DOHH2 (cell line): Measurements from ENCODE around the gene ARHGEF12.

Experiments used
- H3F3A ChIP-seq: fragments of 200-600 bp; sonication (generic), shearing (Covaris generic); 2 replicates; pipeline ENCODE4 v1.6.0; 2016; ENCODE audit warnings: antibody characterized with exemption, mild to moderate bottlenecking; ENCODE audit not compliant: control insufficient read depth, insufficient read depth
- H3K27ac ChIP-seq: fragments of 200-600 bp; sonication (generic); 2 replicates; pipeline ENCODE4 v1.5.1; 2014; ENCODE audit warnings: low read depth, mild to moderate bottlenecking, low read length, moderate library complexity
- H3K27me3 ChIP-seq: fragments of 200-600 bp; sonication (generic); 2 replicates; pipeline ENCODE4 v1.6.1; 2014; ENCODE audit warnings: mild to moderate bottlenecking, low read length, mixed read lengths; ENCODE audit not compliant: control insufficient read depth
- H3K36me3 ChIP-seq: fragments of 200-600 bp; sonication (generic); 2 replicates; pipeline ENCODE4 v1.6.1; 2014; ENCODE audit warnings: mild to moderate bottlenecking, low read length, moderate library complexity, mixed read lengths; ENCODE audit not compliant: control insufficient read depth
- H3K4me1 ChIP-seq: fragments of 200-600 bp; sonication (generic); 2 replicates; pipeline ENCODE4 v1.6.1; 2014; ENCODE audit warnings: mild to moderate bottlenecking, low read length, mixed read lengths; ENCODE audit not compliant: control insufficient read depth
- H3K4me2 ChIP-seq: fragments of 200-600 bp; sonication (generic); 2 replicates; pipeline ENCODE4 v1.6.0; 2014; ENCODE audit warnings: mild to moderate bottlenecking, low read length, moderate library complexity
- H3K4me3 ChIP-seq: fragments of 200-600 bp; sonication (generic); 2 replicates; pipeline ENCODE4 v1.5.1; 2014; ENCODE audit warnings: mild to moderate bottlenecking, low read length, mixed read lengths
- H3K79me2 ChIP-seq: fragments of 200-600 bp; sonication (generic); 2 replicates; pipeline ENCODE4 v1.6.1; 2014; ENCODE audit warnings: mild to moderate bottlenecking, low read length, mixed read lengths; ENCODE audit not compliant: control insufficient read depth
- H3K9me2 ChIP-seq: fragments of 200-600 bp; sonication (generic); replicated peaks from 2 replicates; pipeline ENCODE4 v1.6.1; 2014; ENCODE audit warnings: mild to moderate bottlenecking, low read length, mixed read lengths; ENCODE audit not compliant: control insufficient read depth
- H3K9me3 ChIP-seq: fragments of 200-600 bp; sonication (generic); 2 replicates; pipeline ENCODE4 v1.6.1; 2014; ENCODE audit warnings: antibody characterized with exemption, low read length, mixed read lengths; ENCODE audit not compliant: control insufficient read depth, insufficient read depth
- H4K20me1 ChIP-seq: fragments of 200-600 bp; sonication (generic); 2 replicates; pipeline ENCODE4 v1.6.0; 2014; ENCODE audit warnings: low read depth, mild to moderate bottlenecking, antibody characterized with exemption, low read length, moderate library complexity; ENCODE audit not compliant: control insufficient read depth, insufficient read depth
- CTCF ChIP-seq: fragments of 200-600 bp; sonication (generic); IDR thresholded peaks from one replicate; pipeline ENCODE4 v1.5.1; 2014; ENCODE audit warnings: antibody characterized with exemption, mild to moderate bottlenecking, low read depth, low read length; ENCODE audit not compliant: poor library complexity, severe bottlenecking
- EZH2phosphoT487 ChIP-seq: fragments of 200-600 bp; sonication (generic); IDR thresholded peaks from 2 replicates; pipeline ENCODE4 v1.6.1; 2017; ENCODE audit warnings: borderline replicate concordance, mild to moderate bottlenecking, antibody characterized with exemption, low read length, moderate library complexity, mixed read lengths

The ARHGEF12 gene

DNA sequence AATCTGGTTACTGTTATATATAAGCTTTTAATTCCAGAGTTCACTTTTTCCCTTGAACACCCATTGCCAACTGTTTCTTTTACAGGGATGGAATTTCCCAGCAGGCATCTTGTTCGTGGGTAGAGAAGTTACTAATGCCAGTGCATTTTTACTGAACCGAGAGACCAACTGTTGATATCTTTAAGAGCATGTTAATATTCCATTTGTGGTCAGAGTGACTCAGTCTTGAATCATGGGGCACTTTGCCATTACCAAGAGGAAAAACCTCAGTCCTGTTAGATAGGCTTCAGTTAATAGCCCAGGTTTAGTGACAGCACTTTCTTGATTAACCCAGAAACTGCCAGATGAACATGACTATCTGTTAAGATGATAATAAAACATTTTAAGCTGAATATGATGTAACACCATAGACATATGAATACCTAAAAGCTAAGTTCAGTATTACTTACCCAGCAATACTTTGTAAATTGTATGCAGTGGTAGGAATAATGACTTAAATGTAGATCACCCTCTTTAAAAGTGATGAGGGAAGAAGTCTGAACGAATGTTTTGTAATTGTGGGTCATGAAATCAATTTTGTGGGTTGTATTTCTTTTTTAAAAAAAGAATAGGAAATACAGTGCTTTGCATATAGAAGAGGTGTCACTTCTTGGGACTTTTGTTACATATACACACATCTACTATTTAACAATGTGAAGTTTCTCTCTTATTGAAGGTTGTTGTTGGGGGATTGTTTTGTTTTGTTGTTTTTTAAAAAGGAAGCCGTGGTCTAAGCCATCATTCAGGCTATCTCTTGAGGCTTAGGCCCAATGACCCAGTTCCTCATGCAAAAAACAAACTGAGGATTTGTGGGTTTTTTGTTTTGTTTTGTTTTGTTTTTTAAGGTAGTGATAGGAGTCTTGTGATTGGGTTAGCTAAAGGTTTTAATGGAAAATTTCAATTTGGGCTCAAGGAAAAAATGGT lies 96.1 kb downstream of the ARHGEF12 start:
- no peaks in the 10 kb centered on the region for H4K20me1 ChIP-seq
- no peaks in the 10 kb centered on the region for H3K9me3 ChIP-seq
- H3K27ac ChIP-seq = no peak overlapping the region
- H3K36me3 ChIP-seq = no peaks in the 10 kb centered on the region
- TF ChIP-seq EZH2phosphoT487 (no peak), CTCF (no peak)
- no peaks in the 10 kb centered on the region for H3F3A ChIP-seq
- no peak overlapping the region for H3K4me2 ChIP-seq
- H3K9me2 ChIP-seq = no peaks in the 10 kb centered on the region
- no peak overlapping the region for H3K4me3 ChIP-seq
- no peaks in the 10 kb centered on the region for H3K27me3 ChIP-seq
- no peaks in the 10 kb centered on the region for H3K4me1 ChIP-seq
- H3K79me2 ChIP-seq = no peaks in the 10 kb centered on the region

DNA sequence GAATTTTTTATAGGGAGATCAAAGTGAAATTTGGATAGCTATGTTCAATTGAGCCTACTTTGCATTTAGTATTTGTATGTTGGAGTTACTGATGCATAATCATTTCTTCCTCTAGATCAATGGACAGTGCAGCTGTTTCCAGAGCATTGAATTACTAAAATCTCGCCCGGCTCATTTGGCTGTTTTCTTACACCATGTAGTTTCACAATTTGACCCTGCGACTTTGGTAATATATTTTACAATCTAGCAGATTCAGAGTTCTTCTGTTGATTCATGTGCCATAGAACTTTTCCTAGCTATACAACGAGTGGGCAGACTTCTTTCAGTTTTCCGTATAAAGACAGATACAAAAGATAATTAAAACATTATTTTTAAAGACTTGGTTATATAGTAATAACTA lies 105.4 kb downstream of the ARHGEF12 start:
- Histone ChIP-seq H3K4me1 (no peaks in the 10 kb centered on the region), H3K4me3 (no peak overlapping the region), H3K9me2 (no peaks in the 10 kb centered on the region), H3K27ac (no peak overlapping the region), H3F3A (no peaks in the 10 kb centered on the region), H3K4me2 (no peak overlapping the region), H3K9me3 (no peaks in the 10 kb centered on the region), H3K79me2 (no peaks in the 10 kb centered on the region), H3K27me3 (no peaks in the 10 kb centered on the region), H4K20me1 (no peaks in the 10 kb centered on the region), H3K36me3 (0 out of 2 replicates have a peak, but pooled peaks cover 6% of the 10 kb centered on the region)
- no peak for TF ChIP-seq CTCF
- no peak for TF ChIP-seq EZH2phosphoT487

GRCh38 chr11:120442031-120442430 lies 105.8 kb downstream of the ARHGEF12 start:
- no peak overlapping the region for H3K4me3 ChIP-seq
- TF ChIP-seq EZH2phosphoT487 (no peak), CTCF (no peak)
- no peaks in the 10 kb centered on the region for H3F3A ChIP-seq
- peaks cover 8% of the 10 kb centered on the region; the same call in 1 of the 2 replicates for H3K36me3 ChIP-seq
- H3K27ac ChIP-seq = no peak overlapping the region
- H3K4me2 ChIP-seq = no peak overlapping the region
- H3K9me3 ChIP-seq = no peaks in the 10 kb centered on the region
- no peaks in the 10 kb centered on the region for H3K4me1 ChIP-seq
- no peaks in the 10 kb centered on the region for H3K27me3 ChIP-seq
- H4K20me1 ChIP-seq = no peaks in the 10 kb centered on the region
- H3K9me2 ChIP-seq = no peaks in the 10 kb centered on the region
- no peaks in the 10 kb centered on the region for H3K79me2 ChIP-seq
